ENCODE data around the gene ACCS.

- TF ChIP-seq FOXA1 (IDR thresholded peaks at IDR 0.05) (no peak), SUZ12 (IDR thresholded peaks at IDR 0.05) (no peak), BHLHE40 (IDR thresholded peaks at IDR 0.05; ENCODE audit: borderline replicate concordance) (no peak), L3MBTL2 (conservative IDR thresholded peaks at IDR 0.05) (no peak), ARNT (IDR thresholded peaks at IDR 0.05) (no peak), CTBP1 (IDR thresholded peaks at IDR 0.05; ENCODE audit: borderline replicate concordance) (no peak), HDGF (IDR thresholded peaks at IDR 0.05; ENCODE audit: borderline replicate concordance) (no peak), FOXM1 (IDR thresholded peaks at IDR 0.05; ENCODE audit: borderline replicate concordance) (no peak), FOXK2 (IDR thresholded peaks at IDR 0.05) (no peak), SP1 (IDR thresholded peaks at IDR 0.05) (no peak), TARDBP (IDR thresholded peaks at IDR 0.05) (no peak), NFRKB (IDR thresholded peaks at IDR 0.05) (no peak), PKNOX1 (IDR thresholded peaks at IDR 0.05) (no peak)
Observed at GRCh38 chr11:44082645-44083044, 16.6 kb downstream of the ACCS start.
